ENCODE data around the gene CACNA1B.

GRCh38 chr9:138075496-138075895 is 197.9 kb downstream of the CACNA1B start:
- TF ChIP-seq, protein P1, sequence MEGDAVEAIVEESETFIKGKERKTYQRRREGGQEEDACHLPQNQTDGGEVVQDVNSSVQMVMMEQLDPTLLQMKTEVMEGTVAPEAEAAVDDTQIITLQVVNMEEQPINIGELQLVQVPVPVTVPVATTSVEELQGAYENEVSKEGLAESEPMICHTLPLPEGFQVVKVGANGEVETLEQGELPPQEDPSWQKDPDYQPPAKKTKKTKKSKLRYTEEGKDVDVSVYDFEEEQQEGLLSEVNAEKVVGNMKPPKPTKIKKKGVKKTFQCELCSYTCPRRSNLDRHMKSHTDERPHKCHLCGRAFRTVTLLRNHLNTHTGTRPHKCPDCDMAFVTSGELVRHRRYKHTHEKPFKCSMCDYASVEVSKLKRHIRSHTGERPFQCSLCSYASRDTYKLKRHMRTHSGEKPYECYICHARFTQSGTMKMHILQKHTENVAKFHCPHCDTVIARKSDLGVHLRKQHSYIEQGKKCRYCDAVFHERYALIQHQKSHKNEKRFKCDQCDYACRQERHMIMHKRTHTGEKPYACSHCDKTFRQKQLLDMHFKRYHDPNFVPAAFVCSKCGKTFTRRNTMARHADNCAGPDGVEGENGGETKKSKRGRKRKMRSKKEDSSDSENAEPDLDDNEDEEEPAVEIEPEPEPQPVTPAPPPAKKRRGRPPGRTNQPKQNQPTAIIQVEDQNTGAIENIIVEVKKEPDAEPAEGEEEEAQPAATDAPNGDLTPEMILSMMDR (conservative IDR thresholded peaks at IDR 0.05 in 1 of 2, IDR thresholded peaks at IDR 0.05 in 1 of 2; ENCODE audit: extremely low read depth in 1 of 2, insufficient read depth in 1 of 2, low read depth in 1 of 2, low read length in 2 of 2), result no peak
- no peak for TF ChIP-seq EZH2 (IDR thresholded peaks at IDR 0.05; ENCODE audit: borderline replicate concordance, low read length)

Measured in mammary epithelial cell (primary cell).